Thyroid gland (tissue), 4 donors: Measurements from ENCODE around the gene STUB1. TPM values are rescaled to one million over a fixed set of nuclear protein-coding genes. Genes with fewer than 3 reads are reported as not detected.

Experiments
- DNase-seq, 2 donors: peaks; one replicate each; pipeline ENCODE4 v3.0.0-alpha.2; 2019
- H3K27ac ChIP-seq, 3 donors: fragments of 200-600 bp; sonication (generic); 1 replicate in 2 of 3; 2 replicates in 1 of 3; pipeline ENCODE4 v1.5.1; 2016 to 2019; ENCODE audit warnings: mild to moderate bottlenecking in 1 of 3, moderate library complexity in 1 of 3
- H3K27me3 ChIP-seq: fragments of 200-600 bp; sonication (generic); one replicate; pipeline ENCODE4 v1.5.1; 2019
- H3K36me3 ChIP-seq, 2 donors: fragments of 200-600 bp; sonication (generic); one replicate each; pipeline ENCODE4 v1.5.1; 2016 to 2019
- H3K4me1 ChIP-seq, 2 donors: fragments of 200-600 bp; sonication (generic); one replicate each; pipeline ENCODE4 v1.5.1; 2017 to 2019
- H3K4me3 ChIP-seq, 3 donors: fragments of 200-600 bp; sonication (generic); replicated peaks in 1 of 3; 1 replicate in 2 of 3; 2 replicates in 1 of 3; pipeline ENCODE4 v1.5.1; 2016; ENCODE audit warnings: mild to moderate bottlenecking in 1 of 3
- H3K9me3 ChIP-seq: fragments of 200-600 bp; sonication (generic); one replicate; pipeline ENCODE4 v1.5.1; 2017
- POLR2A ChIP-seq, 2 donors: fragments of 450-650 bp; IDR thresholded peaks; one replicate each; pipeline ENCODE4 v1.6.1; 2017; ENCODE audit warnings: antibody characterized with exemption in 2 of 2, mild to moderate bottlenecking in 2 of 2, moderate library complexity in 1 of 2
- WGBS, 2 donors: methylation state at CpG; one replicate each; pipeline ENCODE4 v1.1.5; 2017; 5-methylcytosine and 5-hydroxymethylcytosine counted together
- intact Hi-C: fragments of 100-400 bp; cut with DNase I; formaldehyde crosslinking; loops from one replicate; pipeline ENCODE4 v1.15.1; 2023
- total RNA-seq, 4 donors: library from RNA; depleted of rRNA; stranded (reverse); fragments of >200 nt; gene quantifications; one replicate each; pipeline ENCODE4 v1.2.3, GENCODE V29; 2016
- TF ChIP-seq, protein P1 (sequence below), 6 experiments: fragments of 200-600 bp in 3 of 6; fragments of 450-650 bp in 3 of 6; sonication (generic) in 3 of 6; IDR thresholded peaks; one replicate each; pipeline ENCODE4 v1.5.1; 2016 to 2019; ENCODE audit warnings: antibody characterized with exemption in 6 of 6, mild to moderate bottlenecking in 2 of 6, inconsistent platforms in 1 of 6, moderate library complexity in 1 of 6

STUB1 gene
- total RNA-seq, 4 donors from 2014 or later = 134 to 206 (median 162) TPM

DNA sequence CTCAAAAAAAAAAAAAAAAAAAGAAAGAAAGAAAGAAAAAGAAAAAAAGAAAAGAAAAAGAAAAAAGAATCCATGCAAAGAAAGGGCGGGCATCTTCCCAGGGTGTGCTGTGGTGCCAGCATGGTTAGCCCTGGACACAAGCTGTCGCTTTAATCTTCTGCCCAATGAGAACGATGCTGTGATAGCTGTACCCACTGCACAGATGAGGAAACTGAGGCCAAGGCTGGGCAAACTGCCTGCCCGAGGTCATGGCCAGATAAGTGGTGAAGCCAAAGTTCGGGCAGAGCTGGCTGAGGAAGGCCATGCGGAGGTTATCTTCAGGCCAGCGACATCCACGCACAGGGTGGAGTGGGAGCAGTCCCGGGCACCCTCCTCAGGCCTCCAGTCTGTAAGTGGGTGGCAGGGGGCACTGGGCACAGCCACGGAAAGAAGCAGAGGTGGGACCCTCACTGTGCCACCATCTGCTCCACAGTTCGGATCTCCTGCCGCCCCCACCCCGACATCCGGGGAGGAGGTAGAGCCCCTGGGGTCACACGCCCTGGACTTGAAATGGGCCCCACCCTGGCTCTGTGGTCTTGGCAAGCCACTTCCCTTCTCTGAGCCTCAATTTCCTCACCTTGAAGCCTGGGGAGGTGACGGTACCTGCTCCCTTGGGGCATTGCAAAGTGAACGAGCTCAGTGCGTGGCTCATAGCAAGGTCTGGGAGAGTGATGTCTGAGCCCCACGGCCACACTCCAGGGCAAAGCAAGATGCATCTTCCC is 18.9 kb downstream of the STUB1 start:
- H3K27me3 ChIP-seq = peaks cover 13% of the 10 kb centered on the region
- DNase-seq = no peak
- intact Hi-C loops = no loop called here

DNA sequence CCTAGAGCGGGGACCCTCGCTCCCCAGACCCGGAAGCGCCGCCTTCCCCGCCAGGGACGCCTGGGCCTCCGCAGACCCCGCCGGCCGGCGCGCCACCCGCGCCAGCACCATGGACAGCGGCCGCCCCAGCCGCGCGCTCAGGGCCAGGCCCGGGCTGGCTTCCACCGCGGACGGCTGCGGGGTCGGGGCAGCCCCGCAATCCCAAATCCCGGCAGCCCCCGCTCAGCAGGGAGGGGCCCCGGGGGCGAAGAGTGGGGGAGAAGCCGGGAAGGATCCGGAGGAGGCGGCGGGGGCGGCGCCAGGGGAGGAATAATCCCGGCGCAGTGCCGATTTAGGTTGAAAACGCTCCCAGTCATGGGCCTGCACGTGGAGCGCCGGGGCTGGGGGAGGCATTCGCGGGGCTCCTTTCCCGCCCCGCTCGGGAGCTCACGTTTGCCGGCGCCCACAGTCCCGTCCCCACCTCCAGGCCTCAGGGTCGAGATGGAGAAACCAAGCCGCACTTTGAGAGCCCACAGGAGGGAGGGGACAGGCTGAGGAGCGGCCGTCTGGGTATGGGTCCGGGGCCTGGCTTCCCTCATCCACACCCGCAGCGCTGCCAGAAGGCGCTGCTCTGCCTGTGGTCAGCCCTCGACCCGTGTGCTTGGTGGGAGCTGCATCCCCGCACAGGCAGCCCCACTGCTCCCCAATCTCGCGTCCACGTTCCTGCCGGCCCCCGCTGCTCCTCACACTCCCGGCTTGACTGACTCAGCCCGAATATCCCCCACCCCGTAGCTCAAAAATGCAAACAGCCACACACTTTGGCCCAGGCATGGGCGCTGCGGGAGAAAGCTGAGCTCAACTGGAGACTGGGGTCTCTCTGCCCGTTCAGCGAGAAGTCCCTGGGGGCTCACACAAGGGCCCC is 20.7 kb downstream of the STUB1 start:
- WGBS, 2 donors = 9 to 10% methylated on average over 13 to 22 of the region's 76 CpGs
- Histone ChIP-seq H3K27me3 (peaks cover 17% of the 10 kb centered on the region), H3K36me3 (no peaks in the 10 kb centered on the region), H3K9me3 (no peaks in the 10 kb centered on the region), H3K27ac (no peak overlapping the region), H3K4me3 (no peak overlapping the region), H3K4me1 (peaks cover under 1 to 18% of the 10 kb centered on the region in 2 donors)
- no peak for DNase-seq
- TF ChIP-seq POLR2A (IDR thresholded peaks at IDR 0.05) = no peak
- TF ChIP-seq, protein P1, sequence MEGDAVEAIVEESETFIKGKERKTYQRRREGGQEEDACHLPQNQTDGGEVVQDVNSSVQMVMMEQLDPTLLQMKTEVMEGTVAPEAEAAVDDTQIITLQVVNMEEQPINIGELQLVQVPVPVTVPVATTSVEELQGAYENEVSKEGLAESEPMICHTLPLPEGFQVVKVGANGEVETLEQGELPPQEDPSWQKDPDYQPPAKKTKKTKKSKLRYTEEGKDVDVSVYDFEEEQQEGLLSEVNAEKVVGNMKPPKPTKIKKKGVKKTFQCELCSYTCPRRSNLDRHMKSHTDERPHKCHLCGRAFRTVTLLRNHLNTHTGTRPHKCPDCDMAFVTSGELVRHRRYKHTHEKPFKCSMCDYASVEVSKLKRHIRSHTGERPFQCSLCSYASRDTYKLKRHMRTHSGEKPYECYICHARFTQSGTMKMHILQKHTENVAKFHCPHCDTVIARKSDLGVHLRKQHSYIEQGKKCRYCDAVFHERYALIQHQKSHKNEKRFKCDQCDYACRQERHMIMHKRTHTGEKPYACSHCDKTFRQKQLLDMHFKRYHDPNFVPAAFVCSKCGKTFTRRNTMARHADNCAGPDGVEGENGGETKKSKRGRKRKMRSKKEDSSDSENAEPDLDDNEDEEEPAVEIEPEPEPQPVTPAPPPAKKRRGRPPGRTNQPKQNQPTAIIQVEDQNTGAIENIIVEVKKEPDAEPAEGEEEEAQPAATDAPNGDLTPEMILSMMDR (IDR thresholded peaks at IDR 0.05) = no peak
- intact Hi-C loops = loop anchor here (10.0 kb wide), 1 partner anchor 494 kb away; no protein-coding TSS in a partner anchor

More for the DNA sequence above, 18.9 kb downstream of the STUB1 start:
- WGBS, 2 donors = 59 to 75% methylated on average over 10 to 19 of the region's 19 CpGs
- TF ChIP-seq POLR2A (IDR thresholded peaks at IDR 0.05) = no peak
- TF ChIP-seq, protein P1 (IDR thresholded peaks at IDR 0.05) = no peak
- Histone ChIP-seq H3K4me1 (peaks cover 15 to 26% of the 10 kb centered on the region in 2 donors), H3K27ac (no peak overlapping the region), H3K9me3 (no peaks in the 10 kb centered on the region), H3K4me3 (no peak overlapping the region), H3K36me3 (no peaks in the 10 kb centered on the region)

DNA sequence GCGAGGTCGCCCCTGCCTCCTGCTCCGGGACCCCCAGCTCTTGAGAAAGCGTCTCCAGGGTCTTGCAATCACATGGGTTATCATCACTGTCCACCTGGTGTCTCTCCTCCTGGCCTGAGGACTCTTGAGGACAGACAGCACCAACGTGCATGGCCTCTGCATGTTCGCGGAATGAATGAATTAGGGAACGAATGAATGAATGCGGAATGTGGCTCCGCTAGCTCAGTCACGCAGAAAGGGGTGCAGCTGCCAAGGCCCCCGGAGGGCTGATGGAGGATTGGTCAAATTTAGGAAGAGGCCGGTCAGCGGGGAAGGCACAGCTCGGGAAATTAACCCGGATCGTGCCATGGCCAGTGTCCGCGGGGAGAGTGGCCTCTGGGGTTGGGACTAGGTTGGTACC is 22.1 kb downstream of the STUB1 start:
- 83 to 84% methylated on average over 19 of the region's 19 CpGs for WGBS, 2 donors
- no peak overlapping the region for H3K27ac ChIP-seq
- no peaks in the 10 kb centered on the region for H3K9me3 ChIP-seq
- DNase-seq = no peak
- intact Hi-C loops = loop anchor here (10.0 kb wide), 1 partner anchor 492 kb away; no protein-coding TSS in a partner anchor
- no peak overlapping the region for H3K4me3 ChIP-seq
- TF ChIP-seq POLR2A (IDR thresholded peaks at IDR 0.05) = no peak
- TF ChIP-seq, protein P1 (IDR thresholded peaks at IDR 0.05) = no peak
- no peaks in the 10 kb centered on the region for H3K36me3 ChIP-seq
- H3K27me3 ChIP-seq = peaks cover 23% of the 10 kb centered on the region
- H3K4me1 ChIP-seq = peaks cover 0 to 14% of the 10 kb centered on the region in 2 donors

DNA sequence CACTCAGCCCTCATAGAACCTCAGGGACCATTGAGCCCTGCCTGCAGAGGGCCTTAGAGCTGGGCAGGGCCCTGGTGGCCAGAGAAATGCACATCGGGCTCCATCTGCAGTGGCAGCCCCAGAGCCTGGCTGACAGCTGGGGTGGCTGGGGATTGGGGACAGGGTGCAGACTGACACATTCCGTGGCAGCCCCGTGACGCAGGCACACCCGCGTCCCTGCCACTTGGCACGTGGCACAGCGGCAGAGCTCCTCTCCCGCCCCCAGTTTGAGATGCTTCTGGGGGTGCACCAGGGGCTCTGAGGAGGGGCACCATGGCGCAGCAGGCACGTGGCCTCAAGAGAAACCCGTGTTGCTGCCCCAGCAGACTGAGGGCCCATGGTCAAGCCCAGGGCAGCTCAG is 23.2 kb downstream of the STUB1 start:
- no peak overlapping the region for H3K4me3 ChIP-seq
- H3K36me3 ChIP-seq = no peaks in the 10 kb centered on the region
- H3K27ac ChIP-seq = no peak overlapping the region
- TF ChIP-seq, protein P1 (IDR thresholded peaks at IDR 0.05) = no peak
- TF ChIP-seq POLR2A (IDR thresholded peaks at IDR 0.05) = no peak
- peaks cover 23% of the 10 kb centered on the region for H3K27me3 ChIP-seq
- no peak for DNase-seq
- H3K4me1 ChIP-seq = peaks cover 0 to 14% of the 10 kb centered on the region in 2 donors
- intact Hi-C loops = loop anchor here (10.0 kb wide), 1 partner anchor 491 kb away; no protein-coding TSS in a partner anchor
- H3K9me3 ChIP-seq = no peaks in the 10 kb centered on the region
- WGBS, 2 donors = 60 to 84% methylated on average over 1 to 6 of the region's 12 CpGs
